IPS-18c (cell line): ENCODE measurements around the gene DNAJC1.

Experiments
- H3K4me3 ChIP-seq: 2 replicates; pipeline ENCODE4 v1.7.0; 2013; ENCODE audit warnings: low read depth, mild to moderate bottlenecking, low read length, moderate library complexity; ENCODE audit not compliant: insufficient read depth
- H3K9me3 ChIP-seq: one replicate; pipeline ENCODE4 v1.6.1; 2013; ENCODE audit warnings: mild to moderate bottlenecking, low read length, moderate library complexity; ENCODE audit not compliant: control insufficient read depth, insufficient read depth

The DNAJC1 gene

DNA sequence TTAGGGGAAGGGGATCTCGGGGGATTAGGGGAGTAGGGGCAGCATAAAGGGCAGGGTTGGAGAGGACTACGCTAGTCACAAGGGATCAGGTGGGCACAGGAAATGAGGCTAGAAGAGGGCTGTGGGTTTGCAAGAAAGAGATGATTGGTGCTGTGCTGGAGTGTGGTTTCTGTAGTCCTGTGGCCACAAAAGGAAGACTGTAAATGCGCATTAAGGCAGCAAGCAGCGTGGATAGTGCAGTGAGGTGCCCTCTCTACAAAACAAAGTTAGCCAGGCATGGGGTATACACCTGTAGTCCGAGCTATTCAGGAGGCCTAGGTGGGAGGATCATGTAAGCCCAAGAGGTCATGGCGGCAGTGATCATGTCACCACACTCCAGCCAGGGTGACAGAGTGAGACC lies 257.4 kb downstream of the DNAJC1 start:
- H3K9me3 ChIP-seq: no peaks in the 10 kb centered on the region
- no peak overlapping the region for H3K4me3 ChIP-seq

DNA sequence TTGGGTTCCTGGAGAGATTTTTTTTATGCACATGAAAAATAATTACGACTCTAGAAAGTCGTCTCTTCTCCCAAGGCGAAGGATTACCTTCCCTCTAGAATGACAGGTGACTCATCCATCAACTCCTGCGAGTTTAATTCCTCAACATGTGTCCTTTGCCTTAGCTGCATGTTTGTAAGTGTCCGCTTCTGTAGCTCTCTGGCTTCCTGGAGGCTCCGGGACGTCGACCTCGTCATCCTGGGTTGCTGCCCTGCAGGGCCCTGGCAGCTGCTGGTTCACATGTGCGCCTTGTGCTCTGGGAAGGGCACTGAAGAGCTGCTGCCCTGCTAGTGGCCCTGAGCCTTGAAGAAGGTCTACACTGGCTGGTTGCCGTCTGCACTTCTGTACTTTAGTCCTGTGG lies 259.3 kb downstream of the DNAJC1 start:
- no peak overlapping the region for H3K4me3 ChIP-seq
- no peaks in the 10 kb centered on the region for H3K9me3 ChIP-seq

DNA sequence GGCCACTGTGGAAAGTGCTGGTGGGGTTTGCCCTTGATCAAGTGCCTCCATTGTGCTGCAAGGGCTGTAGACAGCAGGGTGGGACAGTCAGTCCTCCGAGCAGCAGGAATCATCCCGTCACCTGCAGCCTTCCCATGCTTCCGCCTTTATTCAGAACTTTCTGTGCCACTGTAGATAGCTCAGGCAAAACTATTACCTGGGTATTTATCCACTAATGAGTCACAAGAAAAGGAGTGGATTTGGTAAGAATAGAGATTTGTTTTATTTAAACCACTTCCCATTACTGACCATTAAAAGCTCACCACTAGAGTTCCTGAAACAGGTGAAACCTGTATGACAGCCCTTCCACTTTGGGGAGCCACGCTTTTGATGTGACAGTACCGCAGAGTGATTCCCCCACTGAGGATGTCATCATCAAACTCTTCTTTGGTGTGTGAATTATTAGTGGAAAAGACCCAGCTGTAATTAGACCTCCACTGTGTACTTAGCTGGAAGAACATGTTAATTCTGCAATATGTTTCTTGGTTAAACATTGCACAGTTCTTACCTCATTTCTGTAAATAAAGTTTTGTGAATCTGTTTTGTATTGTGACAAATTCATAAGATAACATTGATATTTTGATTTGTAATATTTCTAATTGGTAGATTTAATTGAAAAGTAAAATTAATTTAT lies 260.7 kb downstream of the DNAJC1 start:
- no peaks in the 10 kb centered on the region for H3K9me3 ChIP-seq
- no peak overlapping the region for H3K4me3 ChIP-seq

DNA sequence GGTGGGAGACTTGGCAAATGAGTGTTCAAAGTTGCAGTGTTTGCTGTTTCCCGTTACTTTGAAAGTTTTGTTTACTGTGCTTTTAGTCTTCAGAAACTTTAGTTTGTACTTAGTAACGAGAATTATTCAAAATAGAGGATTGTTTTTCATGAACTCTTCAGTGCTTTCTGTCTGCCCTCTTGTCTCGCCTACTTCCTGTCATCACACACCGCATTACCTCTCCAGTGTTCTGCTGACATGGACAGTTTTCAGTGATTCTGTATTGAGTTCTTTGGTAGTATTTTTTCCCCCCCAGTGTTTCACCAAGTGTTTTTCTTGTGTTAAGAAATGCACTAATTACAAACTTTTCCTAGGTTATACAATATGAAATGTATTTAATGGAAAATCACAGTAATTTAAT lies 262.5 kb downstream of the DNAJC1 start:
- Histone ChIP-seq H3K4me3 (no peak overlapping the region), H3K9me3 (no peaks in the 10 kb centered on the region)

DNA sequence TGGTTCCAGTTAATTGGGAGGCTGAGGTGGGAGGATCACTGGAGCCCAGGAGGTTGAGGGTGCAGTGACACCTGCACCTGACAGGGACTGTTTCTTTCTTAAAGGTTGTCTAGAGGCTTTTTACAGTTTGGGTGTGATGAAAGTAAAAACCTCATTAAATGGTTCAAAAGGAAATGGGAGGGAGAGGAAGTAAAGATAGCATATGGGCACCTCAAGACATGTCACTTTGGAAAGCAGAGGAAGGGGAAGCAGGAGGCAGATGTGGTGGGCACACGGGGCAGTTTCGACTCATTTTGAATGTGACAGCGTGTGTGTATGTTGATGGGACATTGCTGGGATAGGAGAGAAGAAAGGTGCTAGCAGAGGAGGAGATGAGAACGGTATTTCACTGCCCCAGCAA lies 266.4 kb downstream of the DNAJC1 start:
- no peak overlapping the region for H3K4me3 ChIP-seq
- H3K9me3 ChIP-seq: no peaks in the 10 kb centered on the region

DNA sequence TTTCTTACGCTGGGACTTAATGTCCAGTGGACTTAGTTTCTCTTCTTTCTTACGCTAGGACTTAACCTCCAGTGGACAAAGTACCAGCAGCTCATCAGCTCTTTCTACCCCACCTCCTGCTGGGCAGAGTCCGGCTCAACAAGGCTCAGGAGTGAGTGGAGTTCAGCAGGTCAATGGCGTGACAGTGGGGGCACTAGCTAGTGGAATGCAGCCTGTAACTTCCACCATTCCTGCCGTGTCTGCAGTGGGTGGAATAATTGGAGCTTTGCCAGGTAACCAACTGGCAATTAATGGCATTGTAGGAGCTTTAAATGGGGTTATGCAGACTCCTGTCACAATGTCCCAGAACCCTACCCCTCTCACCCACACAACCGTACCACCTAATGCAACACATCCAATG lies 269.8 kb downstream of the DNAJC1 start:
- no peak overlapping the region for H3K4me3 ChIP-seq

DNA sequence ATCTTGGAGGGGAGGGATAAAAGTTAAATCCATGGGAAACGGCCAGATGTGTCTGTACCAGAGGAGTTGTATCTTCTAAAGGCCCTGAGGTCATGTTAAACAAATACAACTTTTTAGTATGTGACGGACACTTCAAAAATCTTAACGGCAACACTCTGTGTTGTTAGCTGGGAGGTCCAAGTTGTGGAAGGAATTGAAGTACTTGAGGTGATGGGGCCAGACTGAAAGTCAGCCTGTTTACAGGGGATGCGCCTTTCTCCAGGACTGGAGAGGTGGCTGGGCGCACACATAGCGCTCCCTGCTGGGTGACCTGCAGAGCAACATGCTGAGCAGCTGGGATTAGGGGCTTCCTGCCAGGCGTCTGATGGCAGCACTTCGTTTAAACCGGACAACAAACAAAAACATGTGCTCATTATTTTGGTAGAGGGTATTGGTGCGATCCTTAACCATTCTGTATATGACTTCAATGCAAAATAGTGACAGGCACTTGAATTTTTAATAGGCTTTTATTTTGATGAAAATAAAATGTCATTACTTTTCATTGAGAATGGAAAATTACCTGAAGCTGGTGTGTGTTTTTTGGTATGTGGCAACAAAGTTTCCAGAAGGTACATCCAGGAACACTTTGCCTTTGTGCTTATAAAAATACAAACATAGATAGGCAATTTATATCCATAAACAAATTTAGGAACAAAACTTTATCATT lies 271.3 kb downstream of the DNAJC1 start:
- Histone ChIP-seq H3K9me3 (no peaks in the 10 kb centered on the region), H3K4me3 (no peak overlapping the region)

More for the DNA sequence above, 269.8 kb downstream of the DNAJC1 start:
- H3K9me3 ChIP-seq: no peaks in the 10 kb centered on the region

DNA sequence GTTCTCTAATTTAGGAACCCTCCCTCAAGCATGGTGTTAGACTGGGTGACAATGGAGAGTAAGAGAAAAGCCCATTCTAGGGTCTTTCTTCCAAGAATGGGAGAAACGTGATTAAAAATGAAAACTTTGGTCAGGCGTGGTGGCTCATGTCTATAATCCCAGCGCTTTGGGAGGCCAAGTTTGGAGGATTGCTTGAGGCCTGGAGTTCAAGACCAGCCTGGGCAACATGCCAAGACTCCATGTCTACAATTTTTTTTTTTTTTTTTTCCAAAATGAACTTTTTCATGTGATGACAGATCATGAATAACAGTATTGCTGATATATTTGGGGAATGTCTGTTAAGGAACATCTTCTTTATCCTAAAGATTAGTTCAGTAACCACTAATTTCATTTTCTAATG lies 274.9 kb downstream of the DNAJC1 start:
- H3K9me3 ChIP-seq: no peaks in the 10 kb centered on the region
- no peak overlapping the region for H3K4me3 ChIP-seq

DNA sequence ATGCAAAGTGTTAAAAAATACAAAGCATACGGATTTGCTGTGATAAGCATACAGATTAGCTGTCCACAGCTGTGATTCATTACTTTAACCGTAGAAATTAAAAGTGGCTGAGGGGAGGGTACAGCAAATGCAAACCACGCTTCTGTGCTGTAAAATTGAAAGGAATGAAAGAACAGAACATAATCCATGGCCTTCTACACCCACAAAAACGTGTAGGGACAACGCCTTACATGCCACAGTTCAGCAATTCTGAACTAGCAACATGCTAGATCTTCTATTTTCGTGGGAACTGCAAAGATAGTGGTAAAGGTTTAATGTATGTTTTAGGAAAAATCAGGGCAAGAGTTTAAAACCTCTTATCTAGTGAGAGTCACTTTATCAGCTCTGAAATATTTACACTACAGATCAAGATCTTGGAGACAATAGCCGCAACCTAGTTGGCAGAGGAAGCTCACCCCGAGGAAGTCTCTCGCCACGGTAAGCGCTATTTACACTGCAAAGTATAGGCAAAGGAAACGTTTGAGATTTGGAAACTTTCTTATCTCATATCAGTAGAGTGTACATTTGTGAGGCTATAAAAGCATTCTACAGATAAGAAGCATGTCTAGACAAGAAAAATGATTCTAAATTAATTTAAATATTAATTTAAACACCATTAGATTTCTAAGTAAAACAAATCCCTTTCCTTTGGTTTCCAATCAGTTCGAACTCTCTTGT lies 275.9 kb downstream of the DNAJC1 start:
- Histone ChIP-seq H3K4me3 (no peak overlapping the region), H3K9me3 (no peaks in the 10 kb centered on the region)

DNA sequence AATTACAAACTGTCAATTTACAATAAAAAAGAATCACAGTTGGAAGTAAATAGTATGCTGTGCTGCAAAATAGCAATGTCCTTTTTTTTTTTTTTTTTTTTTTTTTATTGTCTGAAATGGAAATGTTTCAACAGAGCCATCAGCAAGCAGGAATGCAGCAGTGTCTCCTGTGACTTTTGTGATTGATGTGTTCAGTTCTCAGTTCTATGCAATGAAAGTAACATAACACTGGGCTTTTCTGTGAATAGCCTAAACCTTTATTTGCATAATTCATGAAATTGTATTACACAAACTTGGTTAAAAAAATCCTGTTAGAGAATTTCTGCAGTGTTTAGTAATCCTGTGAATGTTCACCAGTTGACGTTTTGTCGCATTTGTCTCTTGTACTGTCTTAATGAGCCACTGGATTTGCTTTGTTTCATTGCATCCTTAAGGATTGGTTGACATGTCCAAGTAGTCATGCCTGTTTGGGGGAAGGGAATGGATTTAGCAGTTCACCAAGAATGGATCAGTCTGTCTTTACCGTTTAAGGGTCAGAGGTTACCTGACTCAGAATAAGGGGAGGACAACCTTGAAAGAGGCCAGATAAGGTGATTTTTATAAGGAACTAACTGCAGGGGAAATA lies 276.8 kb downstream of the DNAJC1 start:
- no peak overlapping the region for H3K4me3 ChIP-seq
- H3K9me3 ChIP-seq: no peaks in the 10 kb centered on the region

DNA sequence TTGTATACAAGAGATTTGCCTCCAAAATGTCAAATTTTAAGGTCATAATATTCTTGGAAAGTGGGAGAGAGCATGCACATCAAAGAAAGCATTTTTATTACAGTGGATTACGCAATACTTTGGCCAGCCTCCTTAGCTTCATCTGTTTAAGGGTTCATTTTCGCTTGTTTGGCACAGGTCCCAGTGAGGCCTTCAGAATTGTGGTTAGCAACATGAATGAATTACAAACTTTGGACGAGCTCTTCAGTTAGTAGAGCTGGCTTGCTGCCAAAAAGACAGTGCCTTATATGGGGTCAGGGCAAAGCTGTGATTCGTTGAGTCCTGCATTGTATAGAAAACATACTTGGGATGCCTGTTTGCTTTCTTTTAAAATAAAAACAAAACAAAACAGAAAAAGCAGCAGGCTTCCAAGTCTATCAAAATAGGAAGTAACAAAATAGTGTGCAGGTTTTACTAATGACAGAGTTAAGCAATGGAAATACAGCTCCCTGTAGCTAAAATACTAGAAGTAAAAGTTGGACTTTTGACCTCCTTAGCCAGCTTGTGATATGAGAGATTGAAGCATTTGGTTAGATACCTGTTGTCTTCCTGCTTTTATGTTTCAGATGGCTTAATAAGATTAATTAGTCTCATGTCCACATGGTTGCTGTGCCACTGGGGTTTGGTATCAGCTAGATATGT lies 278.7 kb downstream of the DNAJC1 start:
- no peak overlapping the region for H3K4me3 ChIP-seq
- no peaks in the 10 kb centered on the region for H3K9me3 ChIP-seq

DNA sequence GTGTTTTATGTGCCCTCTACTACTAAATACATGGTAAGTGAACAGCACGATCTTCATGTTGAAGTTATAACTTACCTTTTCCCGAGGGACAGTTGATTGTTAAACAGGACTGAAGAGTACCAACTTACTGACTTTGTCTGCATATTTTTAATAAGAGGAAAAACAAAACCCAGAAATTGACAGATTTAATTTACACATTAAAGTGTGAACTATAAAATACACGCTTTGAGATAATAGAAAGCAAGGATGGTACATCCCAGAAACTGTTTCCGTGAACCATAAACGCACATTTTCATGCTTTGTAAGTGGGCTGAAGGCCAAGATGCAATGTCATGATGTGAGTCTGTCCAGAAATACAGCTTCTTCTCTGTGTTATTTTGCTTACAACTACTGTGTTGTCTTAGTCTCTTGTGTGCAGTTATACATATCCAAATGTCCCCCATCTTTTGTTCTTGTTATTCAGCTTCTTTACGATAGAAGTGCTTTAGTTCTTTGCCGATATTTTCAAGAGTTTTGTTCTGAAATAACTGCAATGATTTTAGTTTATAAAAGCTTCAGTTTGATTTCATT lies 279.4 kb downstream of the DNAJC1 start:
- H3K4me3 ChIP-seq: no peak overlapping the region
- H3K9me3 ChIP-seq: no peaks in the 10 kb centered on the region

DNA sequence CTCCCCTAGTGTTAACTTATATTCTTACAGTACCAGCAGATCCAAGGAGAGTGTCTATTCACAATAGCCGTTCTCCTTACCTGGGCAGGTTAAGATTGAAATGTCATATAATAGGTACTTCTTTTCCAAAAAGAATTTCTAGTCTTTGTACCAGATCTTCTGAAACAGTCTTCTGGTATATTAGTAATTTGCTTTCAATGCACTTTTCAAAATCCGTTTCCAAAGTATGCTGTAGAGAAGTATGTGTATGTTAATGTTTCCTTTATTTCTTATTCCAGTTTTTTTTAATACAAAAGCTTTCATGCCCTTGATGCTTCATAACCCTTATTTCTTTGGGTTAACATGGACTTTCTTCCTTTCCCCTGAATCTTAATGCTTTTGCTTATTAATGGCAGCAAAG lies 281.3 kb downstream of the DNAJC1 start:
- H3K4me3 ChIP-seq: no peak overlapping the region
- H3K9me3 ChIP-seq: no peaks in the 10 kb centered on the region

DNA sequence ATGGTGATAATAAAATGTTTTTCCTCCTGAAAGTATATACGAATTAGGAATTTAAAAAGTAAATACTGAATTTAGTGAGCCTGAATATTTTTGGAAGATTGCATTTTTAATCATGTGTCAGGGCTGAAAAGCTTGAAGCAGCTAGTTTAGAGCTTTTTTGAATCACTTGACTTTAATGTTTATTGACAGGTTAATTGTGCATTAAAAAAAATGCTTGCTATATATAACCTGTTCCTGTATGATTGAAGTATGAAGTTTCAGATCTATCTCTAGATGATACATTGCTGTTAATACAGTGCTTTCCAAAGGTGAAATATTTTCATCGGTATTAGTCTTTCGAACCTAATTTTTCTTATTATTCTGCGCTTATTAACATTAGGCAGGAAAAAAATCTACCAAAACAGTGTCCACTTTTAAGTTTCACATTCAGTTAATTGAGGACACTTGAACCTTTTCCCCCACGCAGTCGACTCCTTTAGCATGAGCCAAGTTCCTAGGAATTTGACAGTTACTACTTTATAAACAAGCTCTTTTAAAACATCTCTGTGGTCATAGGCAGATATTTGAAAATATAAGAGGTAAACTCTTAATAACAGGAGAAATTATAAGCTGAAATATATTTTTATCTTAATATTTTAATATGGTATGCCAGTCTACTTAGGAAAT lies 282.4 kb downstream of the DNAJC1 start:
- no peak overlapping the region for H3K4me3 ChIP-seq
- H3K9me3 ChIP-seq: no peaks in the 10 kb centered on the region

DNA sequence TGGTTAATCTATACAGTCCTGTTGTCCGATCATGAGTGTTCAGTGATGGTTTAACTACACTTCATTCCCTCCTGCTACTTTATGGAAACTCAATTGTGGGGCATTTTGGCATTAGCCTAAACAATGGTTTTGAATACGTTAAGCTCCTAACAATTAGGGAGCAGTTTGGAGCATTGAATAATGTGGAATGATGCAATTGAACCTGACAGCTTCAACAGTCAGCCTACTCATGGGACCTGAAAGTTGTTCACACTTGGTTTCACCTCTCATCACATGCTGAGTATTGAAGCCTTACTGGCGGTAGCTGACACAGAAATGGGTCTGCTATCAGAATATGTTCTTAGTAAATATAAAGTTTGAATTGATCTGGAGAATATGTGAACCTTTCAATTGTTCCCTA lies 283.4 kb downstream of the DNAJC1 start:
- no peak overlapping the region for H3K4me3 ChIP-seq
- no peaks in the 10 kb centered on the region for H3K9me3 ChIP-seq

DNA sequence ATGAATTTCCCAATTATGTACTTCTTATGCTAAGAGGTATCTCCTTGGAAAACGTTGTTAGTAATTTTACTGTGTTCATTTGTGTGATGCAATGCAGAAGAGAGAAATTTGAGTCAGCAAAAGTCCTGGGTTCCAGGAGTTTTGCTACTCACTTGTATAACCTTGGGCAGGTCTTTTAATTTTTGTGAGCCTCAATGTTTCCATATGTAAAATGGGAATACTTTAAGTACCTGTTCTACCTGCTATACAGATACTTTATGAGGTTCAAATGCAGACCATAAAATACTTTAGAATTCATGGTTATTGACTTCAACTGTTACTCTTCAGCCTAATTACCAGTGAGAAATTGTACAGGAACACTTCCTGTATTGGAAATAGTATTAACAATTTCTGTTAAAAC lies 284.0 kb downstream of the DNAJC1 start:
- no peaks in the 10 kb centered on the region for H3K9me3 ChIP-seq

More for the DNA sequence above, 284.0 kb downstream of the DNAJC1 start:
- H3K4me3 ChIP-seq: no peak overlapping the region
